ENCODE results near the gene MAP3K3.

DNA sequence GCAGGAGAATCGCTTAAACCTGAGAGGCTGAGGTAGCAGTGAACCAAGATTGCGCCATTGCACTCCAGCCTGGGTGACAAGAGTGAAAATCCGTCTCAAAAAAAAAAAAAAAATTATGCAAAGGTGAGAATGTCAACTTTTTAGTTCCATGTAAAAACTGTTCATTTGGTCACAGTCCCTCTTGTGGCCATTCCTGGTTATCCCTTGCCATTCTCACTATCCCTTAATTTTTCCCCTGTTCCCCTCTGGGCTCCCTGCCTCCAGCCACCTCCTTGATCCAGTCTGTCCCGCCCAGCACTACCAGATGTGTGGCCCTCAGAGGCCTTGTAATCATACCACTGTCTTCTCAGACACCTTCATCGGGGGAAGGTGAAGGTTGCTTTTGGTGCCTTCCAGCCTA is 48.6 kb upstream of the MAP3K3 start:
- TF ChIP-seq, protein P1, sequence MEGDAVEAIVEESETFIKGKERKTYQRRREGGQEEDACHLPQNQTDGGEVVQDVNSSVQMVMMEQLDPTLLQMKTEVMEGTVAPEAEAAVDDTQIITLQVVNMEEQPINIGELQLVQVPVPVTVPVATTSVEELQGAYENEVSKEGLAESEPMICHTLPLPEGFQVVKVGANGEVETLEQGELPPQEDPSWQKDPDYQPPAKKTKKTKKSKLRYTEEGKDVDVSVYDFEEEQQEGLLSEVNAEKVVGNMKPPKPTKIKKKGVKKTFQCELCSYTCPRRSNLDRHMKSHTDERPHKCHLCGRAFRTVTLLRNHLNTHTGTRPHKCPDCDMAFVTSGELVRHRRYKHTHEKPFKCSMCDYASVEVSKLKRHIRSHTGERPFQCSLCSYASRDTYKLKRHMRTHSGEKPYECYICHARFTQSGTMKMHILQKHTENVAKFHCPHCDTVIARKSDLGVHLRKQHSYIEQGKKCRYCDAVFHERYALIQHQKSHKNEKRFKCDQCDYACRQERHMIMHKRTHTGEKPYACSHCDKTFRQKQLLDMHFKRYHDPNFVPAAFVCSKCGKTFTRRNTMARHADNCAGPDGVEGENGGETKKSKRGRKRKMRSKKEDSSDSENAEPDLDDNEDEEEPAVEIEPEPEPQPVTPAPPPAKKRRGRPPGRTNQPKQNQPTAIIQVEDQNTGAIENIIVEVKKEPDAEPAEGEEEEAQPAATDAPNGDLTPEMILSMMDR (IDR thresholded peaks at IDR 0.05), result peak; percentile 38; the same call in 2 of the 3 replicates
- no peak for TF ChIP-seq KDM1A (IDR thresholded peaks at IDR 0.05; ENCODE audit: low read depth)
- TF ChIP-seq, protein P2, sequence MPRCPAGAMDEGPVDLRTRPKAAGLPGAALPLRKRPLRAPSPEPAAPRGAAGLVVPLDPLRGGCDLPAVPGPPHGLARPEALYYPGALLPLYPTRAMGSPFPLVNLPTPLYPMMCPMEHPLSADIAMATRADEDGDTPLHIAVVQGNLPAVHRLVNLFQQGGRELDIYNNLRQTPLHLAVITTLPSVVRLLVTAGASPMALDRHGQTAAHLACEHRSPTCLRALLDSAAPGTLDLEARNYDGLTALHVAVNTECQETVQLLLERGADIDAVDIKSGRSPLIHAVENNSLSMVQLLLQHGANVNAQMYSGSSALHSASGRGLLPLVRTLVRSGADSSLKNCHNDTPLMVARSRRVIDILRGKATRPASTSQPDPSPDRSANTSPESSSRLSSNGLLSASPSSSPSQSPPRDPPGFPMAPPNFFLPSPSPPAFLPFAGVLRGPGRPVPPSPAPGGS (IDR thresholded peaks at IDR 0.05), result no peak
- TF ChIP-seq RCOR1 (IDR thresholded peaks at IDR 0.05; ENCODE audit: low read depth, low read length), result no peak
- TF ChIP-seq BHLHE40 (IDR thresholded peaks at IDR 0.05; ENCODE audit: low read depth, low read length), result no peak
- TF ChIP-seq, protein P3, sequence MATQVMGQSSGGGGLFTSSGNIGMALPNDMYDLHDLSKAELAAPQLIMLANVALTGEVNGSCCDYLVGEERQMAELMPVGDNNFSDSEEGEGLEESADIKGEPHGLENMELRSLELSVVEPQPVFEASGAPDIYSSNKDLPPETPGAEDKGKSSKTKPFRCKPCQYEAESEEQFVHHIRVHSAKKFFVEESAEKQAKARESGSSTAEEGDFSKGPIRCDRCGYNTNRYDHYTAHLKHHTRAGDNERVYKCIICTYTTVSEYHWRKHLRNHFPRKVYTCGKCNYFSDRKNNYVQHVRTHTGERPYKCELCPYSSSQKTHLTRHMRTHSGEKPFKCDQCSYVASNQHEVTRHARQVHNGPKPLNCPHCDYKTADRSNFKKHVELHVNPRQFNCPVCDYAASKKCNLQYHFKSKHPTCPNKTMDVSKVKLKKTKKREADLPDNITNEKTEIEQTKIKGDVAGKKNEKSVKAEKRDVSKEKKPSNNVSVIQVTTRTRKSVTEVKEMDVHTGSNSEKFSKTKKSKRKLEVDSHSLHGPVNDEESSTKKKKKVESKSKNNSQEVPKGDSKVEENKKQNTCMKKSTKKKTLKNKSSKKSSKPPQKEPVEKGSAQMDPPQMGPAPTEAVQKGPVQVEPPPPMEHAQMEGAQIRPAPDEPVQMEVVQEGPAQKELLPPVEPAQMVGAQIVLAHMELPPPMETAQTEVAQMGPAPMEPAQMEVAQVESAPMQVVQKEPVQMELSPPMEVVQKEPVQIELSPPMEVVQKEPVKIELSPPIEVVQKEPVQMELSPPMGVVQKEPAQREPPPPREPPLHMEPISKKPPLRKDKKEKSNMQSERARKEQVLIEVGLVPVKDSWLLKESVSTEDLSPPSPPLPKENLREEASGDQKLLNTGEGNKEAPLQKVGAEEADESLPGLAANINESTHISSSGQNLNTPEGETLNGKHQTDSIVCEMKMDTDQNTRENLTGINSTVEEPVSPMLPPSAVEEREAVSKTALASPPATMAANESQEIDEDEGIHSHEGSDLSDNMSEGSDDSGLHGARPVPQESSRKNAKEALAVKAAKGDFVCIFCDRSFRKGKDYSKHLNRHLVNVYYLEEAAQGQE (IDR thresholded peaks at IDR 0.05), result no peak
- no peak for TF ChIP-seq HDAC2 (IDR thresholded peaks at IDR 0.05)

Measured in A549 (cell line).